ENCODE data around the gene LY9. TPM values are rescaled to one million over a fixed set of nuclear protein-coding genes. Genes with fewer than 3 reads are reported as not detected.

Gene LY9
- total and polyA plus RNA-seq, 10 donors = 30.7 to 151 (median 37.8) TPM

DNA sequence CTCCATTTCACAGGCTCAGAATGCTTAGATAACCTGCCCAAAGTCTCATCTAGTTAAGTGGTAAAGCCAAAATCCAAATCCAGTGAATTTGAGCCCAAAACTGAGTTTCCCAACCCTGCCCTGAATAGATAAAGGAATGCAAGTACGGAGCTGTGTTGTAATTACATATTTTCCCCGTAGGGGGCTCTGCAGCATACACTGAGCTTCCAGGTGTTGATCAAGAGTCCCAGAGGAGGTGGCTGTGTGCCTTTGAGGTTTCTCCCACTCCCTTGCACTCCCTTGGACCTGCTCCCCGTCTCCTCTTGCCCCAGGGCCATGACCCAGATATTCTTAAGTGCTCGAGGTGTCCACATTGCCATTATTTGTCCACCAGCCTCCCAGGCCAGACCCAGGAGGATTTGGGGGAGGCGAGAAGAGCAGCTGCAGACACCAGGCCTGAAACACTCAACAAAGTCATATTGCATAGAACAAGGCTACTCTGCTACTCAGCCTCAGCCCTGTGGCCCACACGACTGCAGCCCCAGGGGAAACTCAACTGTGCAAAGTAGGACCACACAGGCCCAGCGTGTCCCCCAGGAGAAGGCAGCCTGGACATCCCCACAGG, 18.4 kb upstream of the LY9 start:
- no peaks in the 10 kb centered on the region for H3K27me3 ChIP-seq (replicated peaks in 1 of 7)
- DNase-seq = no peak
- no peak overlapping the region for H3K4me3 ChIP-seq
- no peaks in the 10 kb centered on the region for H3K9me3 ChIP-seq
- no peak overlapping the region for H3K27ac ChIP-seq
- TF ChIP-seq POLR2A (IDR thresholded peaks at IDR 0.05) (no peak), POLR2AphosphoS5 (IDR thresholded peaks at IDR 0.05) (no peak)
- TF ChIP-seq, protein P1, sequence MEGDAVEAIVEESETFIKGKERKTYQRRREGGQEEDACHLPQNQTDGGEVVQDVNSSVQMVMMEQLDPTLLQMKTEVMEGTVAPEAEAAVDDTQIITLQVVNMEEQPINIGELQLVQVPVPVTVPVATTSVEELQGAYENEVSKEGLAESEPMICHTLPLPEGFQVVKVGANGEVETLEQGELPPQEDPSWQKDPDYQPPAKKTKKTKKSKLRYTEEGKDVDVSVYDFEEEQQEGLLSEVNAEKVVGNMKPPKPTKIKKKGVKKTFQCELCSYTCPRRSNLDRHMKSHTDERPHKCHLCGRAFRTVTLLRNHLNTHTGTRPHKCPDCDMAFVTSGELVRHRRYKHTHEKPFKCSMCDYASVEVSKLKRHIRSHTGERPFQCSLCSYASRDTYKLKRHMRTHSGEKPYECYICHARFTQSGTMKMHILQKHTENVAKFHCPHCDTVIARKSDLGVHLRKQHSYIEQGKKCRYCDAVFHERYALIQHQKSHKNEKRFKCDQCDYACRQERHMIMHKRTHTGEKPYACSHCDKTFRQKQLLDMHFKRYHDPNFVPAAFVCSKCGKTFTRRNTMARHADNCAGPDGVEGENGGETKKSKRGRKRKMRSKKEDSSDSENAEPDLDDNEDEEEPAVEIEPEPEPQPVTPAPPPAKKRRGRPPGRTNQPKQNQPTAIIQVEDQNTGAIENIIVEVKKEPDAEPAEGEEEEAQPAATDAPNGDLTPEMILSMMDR (IDR thresholded peaks at IDR 0.05 in 8 of 11, conservative IDR thresholded peaks at IDR 0.05 in 3 of 11) = peak in 9 of 11 experiments; percentile 29 to 73 (median 58)
- intact Hi-C loops (cut with DNase I; ENCODE audit: low total_unique reads) = no loop called here
- peaks cover 1 to 40% (median 16%) of the 10 kb centered on the region in 6 donors for H3K4me1 ChIP-seq
- no peaks in the 10 kb centered on the region for H3K36me3 ChIP-seq
- 58 to 70% (median 67%) methylated on average over 7 of the region's 7 CpGs for WGBS, 5 donors

DNA sequence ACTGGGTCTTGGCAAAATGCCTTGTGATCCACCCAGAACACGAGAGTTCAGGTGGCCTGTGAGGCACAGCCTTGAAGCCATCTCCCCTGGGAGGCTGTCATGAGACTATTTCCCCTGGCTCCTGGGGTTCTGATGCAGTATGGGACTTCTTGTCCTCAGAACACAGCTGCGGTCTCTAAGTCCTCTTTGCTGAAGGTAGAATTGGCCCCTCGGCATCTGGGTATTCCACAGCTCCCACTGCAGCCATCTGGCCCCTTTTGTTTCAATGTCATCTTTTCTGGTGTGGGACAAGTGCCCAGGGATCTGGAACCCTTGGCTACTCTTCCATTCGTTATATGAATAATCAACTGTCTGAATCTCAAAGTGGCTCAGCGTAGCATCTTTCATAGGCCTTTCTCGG, 17.0 kb upstream of the LY9 start:
- 87 to 92% (median 89%) methylated on average over 5 to 6 of the region's 6 CpGs for WGBS, 5 donors
- no peaks in the 10 kb centered on the region for H3K9me3 ChIP-seq
- no peaks in the 10 kb centered on the region for H3K36me3 ChIP-seq
- H3K27me3 ChIP-seq (replicated peaks in 1 of 7) = no peaks in the 10 kb centered on the region
- H3K4me3 ChIP-seq = no peak overlapping the region
- intact Hi-C loops (cut with DNase I; ENCODE audit: low total_unique reads) = no loop called here
- TF ChIP-seq POLR2AphosphoS5 (IDR thresholded peaks at IDR 0.05) = no peak
- no peak for TF ChIP-seq POLR2A (IDR thresholded peaks at IDR 0.05)
- TF ChIP-seq, protein P1 (IDR thresholded peaks at IDR 0.05 in 8 of 11, conservative IDR thresholded peaks at IDR 0.05 in 3 of 11) = no peak
- no peak for DNase-seq
- peaks cover 3 to 46% (median 17%) of the 10 kb centered on the region in 6 donors for H3K4me1 ChIP-seq
- H3K27ac ChIP-seq = no peak overlapping the region

DNA sequence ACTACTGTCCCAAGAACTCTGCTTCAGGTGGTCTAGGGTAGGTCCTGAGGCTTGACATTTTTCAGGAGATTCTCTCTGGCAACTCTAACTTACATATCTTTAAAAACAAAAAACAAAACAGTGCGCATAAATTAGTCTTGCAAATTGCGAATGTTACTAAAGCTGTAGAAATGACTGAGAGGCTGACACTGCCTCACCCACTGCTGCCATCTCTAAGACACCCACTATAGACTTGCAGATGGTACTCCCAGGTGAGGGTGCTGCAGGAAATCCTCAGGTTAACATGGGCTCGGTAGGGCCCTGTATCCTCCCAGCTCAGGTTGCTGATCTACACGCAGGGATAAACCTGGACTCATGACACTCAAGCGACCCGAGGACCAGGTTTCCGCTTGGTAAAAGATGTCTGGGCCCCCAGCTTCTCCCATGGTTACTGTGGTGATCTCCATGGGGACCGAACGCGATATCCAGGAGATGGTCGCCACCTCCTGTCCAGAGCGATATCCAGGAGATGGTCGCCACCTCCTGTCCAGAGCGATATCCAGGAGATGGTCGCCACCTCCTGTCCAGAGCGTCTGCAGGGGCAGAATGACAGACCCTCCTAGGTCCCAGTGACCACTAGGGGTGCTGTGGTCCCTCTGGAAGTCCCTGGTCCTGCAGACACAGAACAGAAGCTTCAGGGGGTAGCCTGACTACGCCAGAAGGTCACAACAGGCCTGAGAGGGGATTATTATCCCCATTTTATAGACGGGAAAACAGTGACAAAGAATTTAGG, 16.2 kb upstream of the LY9 start:
- H3K9me3 ChIP-seq = no peaks in the 10 kb centered on the region
- no peaks in the 10 kb centered on the region for H3K27me3 ChIP-seq (replicated peaks in 1 of 7)
- TF ChIP-seq POLR2A (IDR thresholded peaks at IDR 0.05) = no peak
- TF ChIP-seq, protein P1 (IDR thresholded peaks at IDR 0.05 in 8 of 11, conservative IDR thresholded peaks at IDR 0.05 in 3 of 11) = peak in 7 of 11 experiments; percentile 18 to 58 (median 54)
- TF ChIP-seq POLR2AphosphoS5 (IDR thresholded peaks at IDR 0.05) = no peak
- DNase-seq = peak; percentile 77
- peaks cover 3 to 46% (median 17%) of the 10 kb centered on the region in 6 donors for H3K4me1 ChIP-seq
- WGBS, 5 donors = 87 to 94% (median 88%) methylated on average over 11 to 18 of the region's 18 CpGs
- no peak overlapping the region for H3K27ac ChIP-seq
- intact Hi-C loops (cut with DNase I; ENCODE audit: low total_unique reads) = no loop called here
- H3K36me3 ChIP-seq = no peaks in the 10 kb centered on the region
- no peak overlapping the region for H3K4me3 ChIP-seq

DNA sequence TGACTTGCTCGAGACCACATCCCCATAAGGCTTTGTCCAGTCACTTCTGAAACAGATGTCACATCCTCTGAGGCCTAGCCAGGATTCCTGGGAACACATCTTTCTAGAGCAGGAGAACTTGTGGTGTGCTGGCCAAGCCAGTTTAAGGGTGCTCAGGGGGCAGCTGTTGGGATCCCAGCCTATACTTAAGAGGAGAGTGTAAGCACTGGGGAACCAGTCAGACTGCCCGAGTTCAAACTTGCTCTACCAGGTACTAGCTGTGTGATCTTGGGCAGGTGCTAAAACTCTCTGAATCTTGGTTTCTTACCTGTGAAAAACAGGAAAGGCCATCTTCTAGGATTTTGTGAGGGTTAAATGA, 15.6 kb upstream of the LY9 start:
- TF ChIP-seq POLR2A (IDR thresholded peaks at IDR 0.05) (no peak), POLR2AphosphoS5 (IDR thresholded peaks at IDR 0.05) (no peak)
- TF ChIP-seq, protein P1 (IDR thresholded peaks at IDR 0.05 in 8 of 11, conservative IDR thresholded peaks at IDR 0.05 in 3 of 11) = no peak
- 73 to 100% (median 92%) methylated on average over 2 of the region's 2 CpGs for WGBS, 5 donors
- Histone ChIP-seq H3K27ac (no peak overlapping the region), H3K4me3 (no peak overlapping the region), H3K27me3 (replicated peaks in 1 of 7) (no peaks in the 10 kb centered on the region), H3K36me3 (no peaks in the 10 kb centered on the region), H3K4me1 (peaks cover 3 to 45% (median 17%) of the 10 kb centered on the region in 6 donors), H3K9me3 (no peaks in the 10 kb centered on the region)
- no peak for DNase-seq
- intact Hi-C loops (cut with DNase I; ENCODE audit: low total_unique reads) = no loop called here

Data from spleen (tissue), 11 donors.